ENCODE results near the gene FCGR3B. TPM values are rescaled to one million over a fixed set of nuclear protein-coding genes. Genes with fewer than 3 reads are reported as not detected.
"Not testable (repeated sequence)": the region's sequence is repeated elsewhere in the genome, so short reads cannot be mapped to it uniquely, and the experiment has no call there.

FCGR3B gene
- total RNA-seq, 4 donors from 2014 or later: 0.66 to 2.0 (median 1.2) TPM; not detected in 1

- H3K9me3 ChIP-seq, H3K36me3 ChIP-seq, H3K4me1 ChIP-seq, ATAC-seq, H3K4me3 ChIP-seq, H3K27ac ChIP-seq: not testable (repeated sequence)
- peaks cover 11% of the 10 kb centered on the region for H3K27me3 ChIP-seq
- no CpG with 5 or more reads among the region's 30 CpGs for WGBS, 2 donors (ENCODE audit: low coverage in 1 of 2)
Observed at GRCh38 chr1:161616417-161616816, 14.6 kb downstream of the FCGR3B start.

GRCh38 chr1:161613142-161613514 lies 17.8 kb downstream of the FCGR3B start:
- not testable (repeated sequence) for H3K36me3 ChIP-seq, H3K9me3 ChIP-seq, H3K27me3 ChIP-seq, H3K4me1 ChIP-seq, ATAC-seq
- Histone ChIP-seq H3K27ac (peak overlapping the region in 3 of 4 donors; percentile 79 to 85 (median 81)), H3K4me3 (peak overlapping the region in 1 of 2 donors; percentile 57)
- no CpG with 5 or more reads among the region's 6 CpGs for WGBS, 2 donors (ENCODE audit: low coverage in 1 of 2)

- not testable (repeated sequence) for H3K9me3 ChIP-seq, H3K27me3 ChIP-seq, H3K4me1 ChIP-seq, H3K36me3 ChIP-seq
- TF ChIP-seq POLR2AphosphoS5 (IDR thresholded peaks at IDR 0.05): peak; percentile 14
- WGBS, 2 donors (ENCODE audit: low coverage in 1 of 2): 0 to 6% methylated on average over 1 to 19 of the region's 51 CpGs
- Histone ChIP-seq H3K4me3 (peak overlapping the region; percentile 57 to 81), H3K27ac (peak overlapping the region; percentile 78 to 85 (median 80))
- peak; percentile 95 for ATAC-seq
Observed at GRCh38 chr1:161612322-161613141, 18.4 kb downstream of the FCGR3B start.

GRCh38 chr1:161611866-161612321 lies 19.1 kb downstream of the FCGR3B start:
- H3K36me3 ChIP-seq, H3K4me1 ChIP-seq, H3K27me3 ChIP-seq, H3K9me3 ChIP-seq, ATAC-seq: not testable (repeated sequence)
- WGBS, 2 donors (ENCODE audit: low coverage in 1 of 2): 0 to 5% methylated on average over 13 to 17 of the region's 19 CpGs
- H3K4me3 ChIP-seq: peak overlapping the region; percentile 57 to 81
- H3K27ac ChIP-seq: peak overlapping the region; percentile 78 to 85 (median 80)

GRCh38 chr1:161610198-161610597 lies 20.8 kb downstream of the FCGR3B start:
- whole genome bisulfite sequencing, 2 donors (ENCODE audit: low coverage in 1 of 2): 43 to 52% methylated on average over 3 of the region's 4 CpGs
- not testable (repeated sequence) for H3K36me3 ChIP-seq

GRCh38 chr1:161606541-161607336 lies 24.2 kb downstream of the FCGR3B start:
- H3K36me3 ChIP-seq, H3K27ac ChIP-seq, H3K4me1 ChIP-seq, H3K4me3 ChIP-seq, ATAC-seq, H3K9me3 ChIP-seq: not testable (repeated sequence)
- H3K27me3 ChIP-seq: peaks cover 26% of the 10 kb centered on the region
- 80 to 94% methylated on average over 1 to 11 of the region's 58 CpGs for WGBS, 2 donors (ENCODE audit: low coverage in 1 of 2)

More at GRCh38 chr1:161610198-161610597, 20.8 kb downstream of the FCGR3B start:
- H3K4me1 ChIP-seq: peaks cover 0 to 11% (median 0%) of the 10 kb centered on the region in 3 donors
- not testable (repeated sequence) for H3K27ac ChIP-seq, H3K9me3 ChIP-seq, H3K4me3 ChIP-seq, ATAC-seq
- peaks cover 14% of the 10 kb centered on the region for H3K27me3 ChIP-seq

GRCh38 chr1:161605762-161606540 lies 25.0 kb downstream of the FCGR3B start:
- not testable (repeated sequence) for H3K9me3 ChIP-seq, H3K36me3 ChIP-seq, H3K4me1 ChIP-seq
- Histone ChIP-seq H3K4me3 (peak overlapping the region; percentile 22 to 35), H3K27me3 (peaks cover 26% of the 10 kb centered on the region), H3K27ac (peak overlapping the region in 1 of 4 donors; percentile 40)
- WGBS, 2 donors (ENCODE audit: low coverage in 1 of 2): 72% methylated on average over 5 of the region's 78 CpGs; no CpG with 5 or more reads in 1 of the 2 donors
- peak; percentile 85 for ATAC-seq

- ATAC-seq, H3K4me3 ChIP-seq, H3K27ac ChIP-seq, H3K36me3 ChIP-seq, H3K9me3 ChIP-seq, H3K4me1 ChIP-seq: not testable (repeated sequence)
- H3K27me3 ChIP-seq: peaks cover 26% of the 10 kb centered on the region
- WGBS, 2 donors (ENCODE audit: low coverage in 1 of 2): 96% methylated on average over 5 of the region's 12 CpGs
Observed at GRCh38 chr1:161605024-161605423, 26.0 kb downstream of the FCGR3B start.

- not testable (repeated sequence) for ATAC-seq, H3K36me3 ChIP-seq, H3K4me3 ChIP-seq, H3K9me3 ChIP-seq, H3K27me3 ChIP-seq, H3K27ac ChIP-seq
- H3K4me1 ChIP-seq: peaks cover 0 to 14% (median 0%) of the 10 kb centered on the region in 3 donors
- WGBS, 2 donors (ENCODE audit: low coverage in 1 of 2): 71 to 93% methylated on average over 1 to 2 of the region's 3 CpGs
Observed at GRCh38 chr1:161597077-161597476, 33.9 kb downstream of the FCGR3B start.

GRCh38 chr1:161595583-161595982 lies 35.4 kb downstream of the FCGR3B start:
- WGBS, 2 donors (ENCODE audit: low coverage in 1 of 2): 29% methylated on average over 1 of the region's 2 CpGs; no CpG with 5 or more reads in 1 of the 2 donors
- H3K9me3 ChIP-seq, H3K27me3 ChIP-seq, ATAC-seq, H3K4me3 ChIP-seq, H3K36me3 ChIP-seq: not testable (repeated sequence)
- Histone ChIP-seq H3K4me1 (peaks cover 0 to 14% (median 0%) of the 10 kb centered on the region in 3 donors), H3K27ac (peak overlapping the region in 1 of 4 donors; percentile 66)

GRCh38 chr1:161595173-161595572 lies 35.8 kb downstream of the FCGR3B start:
- ATAC-seq: not testable (repeated sequence)

GRCh38 chr1:161594269-161594984 lies 36.5 kb downstream of the FCGR3B start:
- ATAC-seq, H3K36me3 ChIP-seq, H3K4me3 ChIP-seq, H3K27me3 ChIP-seq, H3K9me3 ChIP-seq: not testable (repeated sequence)
- peaks cover 0 to 14% (median 0%) of the 10 kb centered on the region in 3 donors for H3K4me1 ChIP-seq
- 29% methylated on average over 1 of the region's 4 CpGs; no CpG with 5 or more reads in 1 of the 2 donors for WGBS, 2 donors (ENCODE audit: low coverage in 1 of 2)
- peak overlapping the region in 1 of 4 donors; percentile 6 for H3K27ac ChIP-seq

More at GRCh38 chr1:161595173-161595572, 35.8 kb downstream of the FCGR3B start:
- WGBS, 2 donors (ENCODE audit: low coverage in 1 of 2): no CpG with 5 or more reads among the region's 2 CpGs
- peaks cover 0 to 14% (median 0%) of the 10 kb centered on the region in 3 donors for H3K4me1 ChIP-seq
- not testable (repeated sequence) for H3K4me3 ChIP-seq, H3K9me3 ChIP-seq, H3K36me3 ChIP-seq, H3K27me3 ChIP-seq
- peak overlapping the region in 2 of 4 donors; percentile 50 to 66 for H3K27ac ChIP-seq

Data from gastroesophageal sphincter (tissue), 4 donors.